ENCODE data around the gene FBLIM1. TPM values are rescaled to one million over a fixed set of nuclear protein-coding genes. Genes with fewer than 3 reads are reported as not detected.

FBLIM1 gene
- total and polyA plus RNA-seq, 2 donors: 1.6 to 10.3 TPM

DNA sequence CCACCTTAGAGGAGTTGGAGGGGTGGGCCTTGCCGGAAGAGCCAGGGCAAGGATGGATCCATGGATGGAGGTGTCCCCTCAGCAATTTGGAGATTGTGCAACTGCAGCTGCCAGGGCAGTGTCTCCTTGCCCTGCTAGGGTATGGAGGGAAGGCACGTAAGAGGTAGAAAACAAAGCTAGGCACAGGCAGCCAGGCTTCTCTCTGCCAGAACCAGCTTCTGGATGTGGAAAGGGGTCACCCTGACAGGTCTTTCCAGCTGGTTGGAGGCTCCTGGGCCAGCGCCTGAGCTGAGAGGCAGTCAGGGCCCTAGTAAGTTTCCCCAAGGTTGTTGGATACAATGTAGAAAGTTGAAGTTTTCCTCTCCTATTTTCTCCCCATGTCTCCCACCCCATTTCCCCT, 37.7 kb upstream of the FBLIM1 start:
- no peak for DNase-seq (ENCODE audit: low read depth in 6 of 9, low spot score in 9 of 9)
- peaks cover 61 to 64% of the 10 kb centered on the region in 2 donors for H3K36me3 ChIP-seq (ENCODE audit: control insufficient read depth in 2 of 2, insufficient read depth in 2 of 2, low read length in 1 of 2)
- H3K9me3 ChIP-seq (ENCODE audit: control insufficient read depth in 2 of 2, insufficient read depth in 1 of 2, low read length in 1 of 2): no peaks in the 10 kb centered on the region
- no peaks in the 10 kb centered on the region for H3K4me1 ChIP-seq (ENCODE audit: control insufficient read depth in 2 of 2, insufficient read depth in 2 of 2, low read length in 2 of 2)
- WGBS: 100% methylated on average over 3 of the region's 3 CpGs
- H3K27me3 ChIP-seq (ENCODE audit: control insufficient read depth in 2 of 2, insufficient read depth in 1 of 2, low read length in 1 of 2): no peaks in the 10 kb centered on the region
- no peak overlapping the region for H3K27ac ChIP-seq (ENCODE audit: low read depth in 1 of 2, low read length in 1 of 2)
- H3K4me3 ChIP-seq (ENCODE audit: low read length in 2 of 2): no peak overlapping the region

DNA sequence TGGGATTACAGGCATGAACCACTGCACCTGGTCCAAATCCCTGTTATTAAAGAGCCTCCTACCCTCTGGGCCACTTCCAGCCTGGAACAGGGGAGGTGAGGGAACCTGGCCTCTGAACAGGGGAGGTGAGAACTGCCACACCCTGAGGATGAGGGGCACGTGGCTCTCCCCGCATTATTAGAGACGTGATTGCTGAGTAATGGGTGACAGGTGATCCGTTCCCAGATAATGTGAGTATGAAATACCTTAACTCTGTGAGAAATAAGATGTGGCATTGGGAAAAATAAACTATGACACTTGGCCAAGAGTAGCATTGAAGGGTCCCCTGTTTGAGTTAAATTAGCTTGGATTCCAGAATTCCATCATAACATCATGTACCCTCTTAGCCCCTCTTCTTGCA, 36.2 kb upstream of the FBLIM1 start:
- Histone ChIP-seq H3K9me3 (ENCODE audit: control insufficient read depth in 2 of 2, insufficient read depth in 1 of 2, low read length in 1 of 2) (no peaks in the 10 kb centered on the region), H3K36me3 (ENCODE audit: control insufficient read depth in 2 of 2, insufficient read depth in 2 of 2, low read length in 1 of 2) (peaks cover 61 to 65% of the 10 kb centered on the region in 2 donors), H3K27ac (ENCODE audit: low read depth in 1 of 2, low read length in 1 of 2) (no peak overlapping the region), H3K27me3 (ENCODE audit: control insufficient read depth in 2 of 2, insufficient read depth in 1 of 2, low read length in 1 of 2) (no peaks in the 10 kb centered on the region), H3K4me1 (ENCODE audit: control insufficient read depth in 2 of 2, insufficient read depth in 2 of 2, low read length in 2 of 2) (no peaks in the 10 kb centered on the region), H3K4me3 (ENCODE audit: low read length in 2 of 2) (no peak overlapping the region)
- 97% methylated on average over 4 of the region's 4 CpGs for WGBS
- DNase-seq (ENCODE audit: low read depth in 6 of 9, low spot score in 9 of 9): no peak

DNA sequence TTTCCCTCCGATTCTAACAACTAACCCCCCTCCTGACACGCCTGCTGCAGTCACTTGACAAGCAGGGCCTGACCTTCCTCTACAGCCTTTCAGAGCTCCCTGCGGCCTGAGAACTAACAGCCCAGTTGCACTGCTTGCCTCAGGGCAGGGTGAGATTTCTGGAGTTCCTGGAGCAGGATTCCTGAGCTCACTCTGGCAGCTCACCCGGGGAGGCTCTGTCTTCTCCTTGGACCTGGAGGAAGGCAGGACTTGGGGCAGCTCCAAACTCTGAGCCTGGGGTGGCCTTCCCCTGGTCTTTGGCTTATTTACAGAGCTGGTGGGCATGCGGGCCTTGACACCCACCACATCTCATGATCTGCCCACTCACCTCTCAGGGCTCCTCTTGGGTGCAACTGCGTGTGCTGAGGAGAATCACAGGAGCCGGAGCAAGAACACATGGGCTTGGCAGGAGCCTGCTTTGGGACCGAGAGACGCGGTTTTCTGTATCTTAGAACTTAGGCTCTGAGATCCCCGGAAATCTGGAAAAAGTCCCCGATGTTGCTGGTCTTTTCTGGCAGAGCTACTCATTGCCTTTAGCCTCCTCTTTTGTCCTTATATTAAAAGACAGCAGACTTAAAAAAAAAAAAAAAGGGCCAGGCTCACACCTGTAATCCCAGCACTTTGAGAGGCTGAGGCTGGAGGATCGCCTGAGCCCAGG, 35.6 kb upstream of the FBLIM1 start:
- no peak for DNase-seq (ENCODE audit: low read depth in 6 of 9, low spot score in 9 of 9)
- Histone ChIP-seq H3K27ac (ENCODE audit: low read depth in 1 of 2, low read length in 1 of 2) (no peak overlapping the region), H3K4me1 (ENCODE audit: control insufficient read depth in 2 of 2, insufficient read depth in 2 of 2, low read length in 2 of 2) (no peaks in the 10 kb centered on the region), H3K36me3 (ENCODE audit: control insufficient read depth in 2 of 2, insufficient read depth in 2 of 2, low read length in 1 of 2) (peaks cover 61 to 65% of the 10 kb centered on the region in 2 donors), H3K4me3 (ENCODE audit: low read length in 2 of 2) (no peak overlapping the region), H3K9me3 (ENCODE audit: control insufficient read depth in 2 of 2, insufficient read depth in 1 of 2, low read length in 1 of 2) (no peaks in the 10 kb centered on the region), H3K27me3 (ENCODE audit: control insufficient read depth in 2 of 2, insufficient read depth in 1 of 2, low read length in 1 of 2) (no peaks in the 10 kb centered on the region)
- 93% methylated on average over 13 of the region's 13 CpGs for WGBS

DNA sequence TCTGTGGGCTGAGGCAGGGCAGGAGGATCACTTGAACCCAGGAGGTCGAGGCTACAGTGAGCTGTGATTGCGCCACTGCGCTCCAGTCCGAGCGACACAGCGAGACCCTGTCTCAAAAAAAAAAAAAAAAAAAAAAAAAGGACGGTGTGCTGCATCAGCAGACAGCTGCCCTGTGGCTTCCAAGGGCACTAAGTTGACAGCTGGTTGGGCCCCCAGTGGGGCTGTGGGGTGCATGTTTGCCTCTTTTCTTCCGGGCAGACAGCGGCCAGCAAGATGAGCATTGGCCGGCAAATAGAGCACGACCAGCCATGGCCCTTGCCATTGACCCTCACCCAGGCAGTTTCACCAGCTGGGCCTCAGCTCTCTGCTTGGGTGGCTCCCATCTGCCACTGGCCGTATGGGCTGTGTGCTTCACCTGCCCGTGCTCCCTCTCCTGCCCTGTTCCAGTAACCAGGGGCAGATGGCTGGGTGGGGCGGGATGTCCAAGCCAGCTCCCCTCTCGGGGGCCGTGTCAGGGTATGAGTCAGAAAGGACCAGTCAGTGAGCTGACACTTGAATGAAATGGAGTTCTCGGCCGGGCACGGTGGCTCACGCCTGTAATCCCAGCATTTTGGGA, 34.9 kb upstream of the FBLIM1 start:
- Histone ChIP-seq H3K27me3 (ENCODE audit: control insufficient read depth in 2 of 2, insufficient read depth in 1 of 2, low read length in 1 of 2) (no peaks in the 10 kb centered on the region), H3K9me3 (ENCODE audit: control insufficient read depth in 2 of 2, insufficient read depth in 1 of 2, low read length in 1 of 2) (no peaks in the 10 kb centered on the region), H3K27ac (ENCODE audit: low read depth in 1 of 2, low read length in 1 of 2) (no peak overlapping the region), H3K36me3 (ENCODE audit: control insufficient read depth in 2 of 2, insufficient read depth in 2 of 2, low read length in 1 of 2) (peaks cover 64 to 67% of the 10 kb centered on the region in 2 donors), H3K4me3 (ENCODE audit: low read length in 2 of 2) (no peak overlapping the region), H3K4me1 (ENCODE audit: control insufficient read depth in 2 of 2, insufficient read depth in 2 of 2, low read length in 2 of 2) (no peaks in the 10 kb centered on the region)
- no peak for DNase-seq (ENCODE audit: low read depth in 6 of 9, low spot score in 9 of 9)
- WGBS: 94% methylated on average over 20 of the region's 20 CpGs

DNA sequence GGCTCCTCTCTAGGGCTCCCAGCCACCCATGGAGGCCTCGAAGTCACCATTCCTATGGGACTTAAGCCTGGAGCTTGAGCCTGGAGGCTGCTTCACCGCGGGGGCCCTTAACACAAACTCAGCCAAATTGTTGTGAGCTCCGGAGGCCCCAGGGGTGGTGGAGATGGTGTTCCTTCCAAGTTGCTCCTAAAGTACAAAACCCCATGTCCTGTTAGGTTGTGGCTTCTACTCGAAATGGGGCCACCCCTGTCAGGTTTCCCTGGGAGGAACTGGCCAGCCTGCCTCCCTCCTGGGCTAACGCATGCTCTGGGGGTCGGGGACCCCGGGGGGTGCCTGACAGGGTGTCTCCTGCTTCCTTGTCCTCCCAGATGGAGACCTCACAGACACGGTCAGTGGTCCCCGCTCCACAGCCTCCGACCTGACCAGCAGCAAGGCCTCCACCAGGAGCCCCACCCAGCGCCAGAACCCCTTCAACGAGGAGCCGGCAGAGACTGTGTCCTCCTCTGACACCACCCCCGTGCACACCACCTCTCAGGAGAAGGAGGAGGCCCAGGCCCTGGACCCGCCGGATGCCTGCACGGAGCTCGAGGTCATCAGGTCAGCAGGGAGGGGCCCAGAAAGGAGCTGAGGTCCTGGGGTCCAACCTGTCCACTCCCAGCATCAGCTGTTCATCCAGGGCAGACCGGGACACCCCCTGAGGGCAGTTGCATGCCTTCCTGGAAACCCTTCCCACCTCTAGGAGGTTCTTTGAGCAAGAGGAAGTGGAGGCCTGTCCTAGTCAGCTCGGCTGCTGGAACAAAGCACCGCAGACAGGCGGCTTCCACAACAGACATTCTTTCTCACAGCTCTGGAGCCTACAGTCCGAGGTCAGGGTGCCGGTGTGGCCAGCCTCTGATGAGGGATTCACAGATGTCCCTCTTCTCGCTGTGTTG, 33.4 kb upstream of the FBLIM1 start:
- Histone ChIP-seq H3K9me3 (ENCODE audit: control insufficient read depth in 2 of 2, insufficient read depth in 1 of 2, low read length in 1 of 2) (no peaks in the 10 kb centered on the region), H3K4me1 (ENCODE audit: control insufficient read depth in 2 of 2, insufficient read depth in 2 of 2, low read length in 2 of 2) (no peaks in the 10 kb centered on the region), H3K27me3 (ENCODE audit: control insufficient read depth in 2 of 2, insufficient read depth in 1 of 2, low read length in 1 of 2) (no peaks in the 10 kb centered on the region), H3K4me3 (ENCODE audit: low read length in 2 of 2) (no peak overlapping the region), H3K36me3 (ENCODE audit: control insufficient read depth in 2 of 2, insufficient read depth in 2 of 2, low read length in 1 of 2) (peaks cover 60 to 67% of the 10 kb centered on the region in 2 donors), H3K27ac (ENCODE audit: low read depth in 1 of 2, low read length in 1 of 2) (no peak overlapping the region)
- 93% methylated on average over 26 of the region's 26 CpGs for WGBS
- DNase-seq (ENCODE audit: low read depth in 6 of 9, low spot score in 9 of 9): no peak

DNA sequence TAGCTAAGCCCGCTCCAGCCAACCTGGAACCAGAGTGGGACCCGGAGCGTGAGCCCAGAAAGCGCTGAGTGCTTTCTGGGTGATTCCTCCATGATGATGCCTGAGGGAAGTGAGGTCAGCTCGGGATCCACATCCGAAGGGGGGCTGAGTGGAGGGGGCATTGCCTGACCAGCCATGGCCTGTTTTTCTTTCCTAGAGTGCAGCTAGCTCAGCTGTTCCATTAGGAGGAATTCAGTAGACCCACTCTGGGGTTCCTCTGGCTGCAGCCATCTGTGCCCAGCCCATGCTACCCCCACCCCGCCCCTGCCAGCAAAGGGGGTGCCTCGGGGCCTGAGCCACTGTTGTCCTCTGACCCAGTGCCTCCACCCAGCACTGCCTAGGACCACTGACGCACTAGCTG, 32.1 kb upstream of the FBLIM1 start:
- H3K9me3 ChIP-seq (ENCODE audit: control insufficient read depth in 2 of 2, insufficient read depth in 1 of 2, low read length in 1 of 2): no peaks in the 10 kb centered on the region
- no peak overlapping the region for H3K4me3 ChIP-seq (ENCODE audit: low read length in 2 of 2)
- 97% methylated on average over 9 of the region's 9 CpGs for WGBS
- no peaks in the 10 kb centered on the region for H3K27me3 ChIP-seq (ENCODE audit: control insufficient read depth in 2 of 2, insufficient read depth in 1 of 2, low read length in 1 of 2)
- no peaks in the 10 kb centered on the region for H3K4me1 ChIP-seq (ENCODE audit: control insufficient read depth in 2 of 2, insufficient read depth in 2 of 2, low read length in 2 of 2)
- H3K36me3 ChIP-seq (ENCODE audit: control insufficient read depth in 2 of 2, insufficient read depth in 2 of 2, low read length in 1 of 2): peaks cover 64 to 76% of the 10 kb centered on the region in 2 donors
- H3K27ac ChIP-seq (ENCODE audit: low read depth in 1 of 2, low read length in 1 of 2): no peak overlapping the region
- DNase-seq (ENCODE audit: low read depth in 6 of 9, low spot score in 9 of 9): no peak

DNA sequence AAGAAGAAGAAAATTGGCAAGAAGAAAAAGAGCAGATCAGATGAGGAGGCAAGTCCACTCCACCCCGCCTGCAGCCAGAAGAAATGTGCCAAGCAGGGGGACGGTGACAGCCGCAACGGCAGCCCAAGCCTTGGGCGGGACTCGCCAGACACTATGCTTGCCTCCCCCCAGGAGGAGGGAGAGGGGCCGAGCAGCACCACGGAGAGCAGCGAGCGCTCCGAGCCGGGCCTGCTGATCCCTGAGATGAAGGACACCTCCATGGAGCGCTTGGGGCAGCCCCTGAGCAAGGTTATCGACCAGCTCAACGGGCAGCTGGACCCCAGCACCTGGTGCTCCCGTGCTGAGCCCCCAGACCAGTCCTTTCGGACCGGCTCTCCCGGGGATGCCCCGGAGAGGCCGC, 31.6 kb upstream of the FBLIM1 start:
- Histone ChIP-seq H3K27me3 (ENCODE audit: control insufficient read depth in 2 of 2, insufficient read depth in 1 of 2, low read length in 1 of 2) (no peaks in the 10 kb centered on the region), H3K4me3 (ENCODE audit: low read length in 2 of 2) (no peak overlapping the region), H3K9me3 (ENCODE audit: control insufficient read depth in 2 of 2, insufficient read depth in 1 of 2, low read length in 1 of 2) (no peaks in the 10 kb centered on the region), H3K4me1 (ENCODE audit: control insufficient read depth in 2 of 2, insufficient read depth in 2 of 2, low read length in 2 of 2) (no peaks in the 10 kb centered on the region), H3K36me3 (ENCODE audit: control insufficient read depth in 2 of 2, insufficient read depth in 2 of 2, low read length in 1 of 2) (peaks cover 69 to 81% of the 10 kb centered on the region in 2 donors), H3K27ac (ENCODE audit: low read depth in 1 of 2, low read length in 1 of 2) (no peak overlapping the region)
- WGBS: 91% methylated on average over 21 of the region's 21 CpGs
- no peak for DNase-seq (ENCODE audit: low read depth in 6 of 9, low spot score in 9 of 9)

DNA sequence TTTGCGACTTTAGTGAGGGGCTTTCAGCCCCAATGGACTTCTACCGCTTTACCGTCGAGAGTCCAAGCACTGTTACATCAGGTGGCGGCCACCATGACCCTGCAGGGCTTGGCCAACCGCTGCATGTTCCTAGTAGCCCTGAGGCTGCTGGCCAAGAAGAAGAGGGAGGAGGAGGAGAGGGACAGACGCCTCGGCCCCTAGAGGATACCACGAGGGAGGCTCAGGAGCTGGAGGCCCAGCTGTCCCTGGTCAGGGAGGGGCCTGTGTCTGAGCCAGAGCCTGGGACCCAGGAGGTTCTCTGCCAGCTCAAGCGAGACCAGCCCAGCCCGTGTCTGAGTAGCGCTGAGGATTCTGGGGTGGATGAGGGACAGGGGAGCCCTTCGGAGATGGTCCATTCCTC, 31.2 kb upstream of the FBLIM1 start:
- no peak for DNase-seq (ENCODE audit: low read depth in 6 of 9, low spot score in 9 of 9)
- 98% methylated on average over 13 of the region's 13 CpGs for WGBS
- H3K9me3 ChIP-seq (ENCODE audit: control insufficient read depth in 2 of 2, insufficient read depth in 1 of 2, low read length in 1 of 2): no peaks in the 10 kb centered on the region
- no peak overlapping the region for H3K4me3 ChIP-seq (ENCODE audit: low read length in 2 of 2)
- peaks cover 70 to 83% of the 10 kb centered on the region in 2 donors for H3K36me3 ChIP-seq (ENCODE audit: control insufficient read depth in 2 of 2, insufficient read depth in 2 of 2, low read length in 1 of 2)
- no peaks in the 10 kb centered on the region for H3K27me3 ChIP-seq (ENCODE audit: control insufficient read depth in 2 of 2, insufficient read depth in 1 of 2, low read length in 1 of 2)
- H3K4me1 ChIP-seq (ENCODE audit: control insufficient read depth in 2 of 2, insufficient read depth in 2 of 2, low read length in 2 of 2): no peaks in the 10 kb centered on the region
- H3K27ac ChIP-seq (ENCODE audit: low read depth in 1 of 2, low read length in 1 of 2): no peak overlapping the region

Data from thymus (tissue), 11 donors.